Loucy (cell line): Measurements from ENCODE around the gene FAM156B.
A peak's percentile ranks its signal among the peaks of the same experiment; 100 is the strongest.
"Not testable (repeated sequence)": the region's sequence is repeated elsewhere in the genome, so short reads cannot be mapped to it uniquely, and the experiment has no call there.

Experiments
- H2AFZ ChIP-seq: fragments of 200-600 bp; sonication (generic); 2 replicates; pipeline ENCODE4 v1.6.0; 2016; ENCODE audit warnings: antibody characterized with exemption, mild to moderate bottlenecking, low read length, moderate library complexity
- H3F3A ChIP-seq: fragments of 200-600 bp; 2 replicates; pipeline ENCODE4 v1.6.0; 2016; ENCODE audit warnings: antibody characterized with exemption, low read depth, mild to moderate bottlenecking
- H3K27me3 ChIP-seq: fragments of 200-600 bp; sonication (generic); 2 replicates; pipeline ENCODE4 v1.6.1; 2014; ENCODE audit warnings: low read length, mild to moderate bottlenecking; ENCODE audit not compliant: insufficient read depth, poor library complexity, severe bottlenecking
- H3K36me3 ChIP-seq: fragments of 200-600 bp; sonication (generic); 2 replicates; pipeline ENCODE4 v1.6.1; 2016; ENCODE audit warnings: low read length; ENCODE audit not compliant: insufficient read depth
- H3K4me1 ChIP-seq: fragments of 200-600 bp; sonication (generic); 2 replicates; pipeline ENCODE4 v1.5.1; 2014; ENCODE audit warnings: low read length, mild to moderate bottlenecking; ENCODE audit not compliant: insufficient read depth, poor library complexity, severe bottlenecking
- H3K4me2 ChIP-seq: fragments of 200-600 bp; sonication (generic); 2 replicates; pipeline ENCODE4 v1.6.0; 2014; ENCODE audit warnings: antibody characterized with exemption, low read length, low read depth, mild to moderate bottlenecking; ENCODE audit not compliant: poor library complexity, severe bottlenecking
- H3K4me3 ChIP-seq: fragments of 200-600 bp; sonication (generic); 2 replicates; pipeline ENCODE4 v1.5.1; 2014; ENCODE audit warnings: low read length, mild to moderate bottlenecking, mixed read lengths; ENCODE audit not compliant: poor library complexity, severe bottlenecking
- H3K79me2 ChIP-seq: fragments of 200-600 bp; sonication (generic); 2 replicates; pipeline ENCODE4 v1.6.1; 2014; ENCODE audit warnings: low read length; ENCODE audit not compliant: insufficient read depth
- H3K9ac ChIP-seq: fragments of 200-600 bp; sonication (generic); 2 replicates; pipeline ENCODE4 v1.6.0; 2014; ENCODE audit warnings: mild to moderate bottlenecking, low read depth, low read length, moderate library complexity; ENCODE audit not compliant: poor library complexity, severe bottlenecking
- H3K9me2 ChIP-seq: fragments of 200-600 bp; sonication (generic); replicated peaks from 2 replicates; pipeline ENCODE4 v1.6.1; 2016; ENCODE audit warnings: low read depth, low read length, mixed read lengths
- H3K9me3 ChIP-seq: fragments of 200-600 bp; sonication (generic); 2 replicates; pipeline ENCODE4 v1.6.1; 2014; ENCODE audit warnings: mild to moderate bottlenecking, antibody characterized with exemption, low read length, low read depth; ENCODE audit not compliant: insufficient read depth
- H4K20me1 ChIP-seq: fragments of 200-600 bp; sonication (generic); 2 replicates; pipeline ENCODE4 v1.6.0; 2014; ENCODE audit warnings: antibody characterized with exemption, low read length, mild to moderate bottlenecking; ENCODE audit not compliant: insufficient read depth, poor library complexity, severe bottlenecking
- EZH2phosphoT487 ChIP-seq: fragments of 200-600 bp; IDR thresholded peaks from 2 replicates; pipeline ENCODE4 v1.6.1; 2018; ENCODE audit warnings: antibody characterized with exemption, mild to moderate bottlenecking, moderate library complexity, borderline replicate concordance
- TF ChIP-seq, protein P1 (sequence below): fragments of 200-600 bp; sonication (generic); conservative IDR thresholded peaks from 2 replicates; pipeline ENCODE4 v1.5.1; 2014; ENCODE audit warnings: mild to moderate bottlenecking, antibody characterized with exemption, low read length

Gene FAM156B

DNA sequence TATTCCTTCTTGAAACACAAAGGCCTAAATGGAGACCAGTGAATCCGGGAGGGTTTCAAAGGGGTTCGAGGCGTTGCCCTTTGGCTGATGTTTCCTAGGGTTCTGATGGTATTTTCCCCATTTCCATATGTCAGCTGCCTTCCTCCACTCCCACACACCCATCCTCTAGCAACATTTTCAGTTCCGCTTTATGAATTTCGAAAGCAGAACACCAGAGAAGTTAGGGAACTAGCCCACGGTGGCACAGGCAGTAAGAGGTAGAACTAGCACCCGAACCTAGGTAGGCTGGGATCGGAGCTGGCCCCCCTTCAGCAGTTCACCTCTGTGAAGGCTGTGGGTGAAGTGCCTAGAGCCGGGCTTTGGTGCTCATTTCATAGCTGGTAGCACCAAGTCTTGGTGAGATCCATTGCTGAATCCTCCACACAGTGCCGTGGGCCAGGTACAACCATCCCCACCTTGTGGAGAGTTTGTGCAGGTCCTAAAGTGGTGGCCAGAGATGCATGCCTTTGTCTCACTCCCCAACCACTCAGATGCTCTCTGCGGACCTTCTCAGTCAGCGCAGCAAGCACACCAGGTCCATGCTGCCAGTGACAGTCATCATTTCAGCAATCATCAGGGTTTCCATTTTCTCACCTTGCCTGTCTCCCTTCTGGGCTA lies 12.3 kb downstream of the FAM156B start:
- not testable (repeated sequence) for H3K9me2 ChIP-seq, H3K9ac ChIP-seq, H3K27me3 ChIP-seq, H3K36me3 ChIP-seq, H3F3A ChIP-seq, H3K4me2 ChIP-seq, H3K4me3 ChIP-seq, H4K20me1 ChIP-seq, H3K79me2 ChIP-seq, H3K4me1 ChIP-seq, H3K9me3 ChIP-seq, H2AFZ ChIP-seq

- not testable (repeated sequence) for H2AFZ ChIP-seq, H3K9me3 ChIP-seq, H4K20me1 ChIP-seq, H3K4me1 ChIP-seq, H3F3A ChIP-seq, H3K4me2 ChIP-seq, H3K9me2 ChIP-seq, H3K79me2 ChIP-seq, H3K36me3 ChIP-seq, H3K9ac ChIP-seq, H3K4me3 ChIP-seq, H3K27me3 ChIP-seq
Measured at GRCh38 chrX:52913681-52914080, 16.6 kb downstream of the FAM156B start.

DNA sequence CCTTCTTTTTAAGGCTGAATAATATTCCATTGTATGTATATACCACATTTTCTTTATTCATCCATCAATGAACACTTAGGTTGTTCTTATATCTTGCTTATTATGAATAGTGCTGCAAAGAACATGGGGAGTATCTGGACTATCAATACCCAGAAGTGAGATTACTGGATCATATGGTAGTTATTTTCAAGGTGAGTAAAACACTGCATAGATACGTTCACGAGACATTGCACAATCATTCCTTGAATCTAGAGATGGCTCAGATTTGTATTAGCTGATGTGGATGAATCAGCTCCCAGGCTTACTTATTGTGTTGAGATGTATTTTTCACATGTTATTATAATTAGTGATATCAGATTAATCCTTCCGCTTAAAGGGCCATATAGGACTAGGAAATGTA lies 17.6 kb downstream of the FAM156B start:
- H3K9ac ChIP-seq, H3K9me2 ChIP-seq, H3K9me3 ChIP-seq, H3K4me2 ChIP-seq, H3K4me3 ChIP-seq, H3K36me3 ChIP-seq, H3F3A ChIP-seq, H3K4me1 ChIP-seq, H3K27me3 ChIP-seq, H2AFZ ChIP-seq, H4K20me1 ChIP-seq, H3K79me2 ChIP-seq: not testable (repeated sequence)

- Histone ChIP-seq H3F3A (no peaks in the 10 kb centered on the region), H4K20me1 (no peaks in the 10 kb centered on the region), H3K4me1 (peaks cover 5% of the 10 kb centered on the region), H3K4me2 (peak overlapping the region; percentile 34), H3K9me3 (no peaks in the 10 kb centered on the region), H3K9me2 (no peaks in the 10 kb centered on the region), H3K9ac (no peak overlapping the region), H2AFZ (no peak overlapping the region), H3K27me3 (no peaks in the 10 kb centered on the region), H3K79me2 (no peaks in the 10 kb centered on the region), H3K4me3 (no peak overlapping the region), H3K36me3 (no peaks in the 10 kb centered on the region)
- no peak for TF ChIP-seq EZH2phosphoT487
- TF ChIP-seq, protein P1, sequence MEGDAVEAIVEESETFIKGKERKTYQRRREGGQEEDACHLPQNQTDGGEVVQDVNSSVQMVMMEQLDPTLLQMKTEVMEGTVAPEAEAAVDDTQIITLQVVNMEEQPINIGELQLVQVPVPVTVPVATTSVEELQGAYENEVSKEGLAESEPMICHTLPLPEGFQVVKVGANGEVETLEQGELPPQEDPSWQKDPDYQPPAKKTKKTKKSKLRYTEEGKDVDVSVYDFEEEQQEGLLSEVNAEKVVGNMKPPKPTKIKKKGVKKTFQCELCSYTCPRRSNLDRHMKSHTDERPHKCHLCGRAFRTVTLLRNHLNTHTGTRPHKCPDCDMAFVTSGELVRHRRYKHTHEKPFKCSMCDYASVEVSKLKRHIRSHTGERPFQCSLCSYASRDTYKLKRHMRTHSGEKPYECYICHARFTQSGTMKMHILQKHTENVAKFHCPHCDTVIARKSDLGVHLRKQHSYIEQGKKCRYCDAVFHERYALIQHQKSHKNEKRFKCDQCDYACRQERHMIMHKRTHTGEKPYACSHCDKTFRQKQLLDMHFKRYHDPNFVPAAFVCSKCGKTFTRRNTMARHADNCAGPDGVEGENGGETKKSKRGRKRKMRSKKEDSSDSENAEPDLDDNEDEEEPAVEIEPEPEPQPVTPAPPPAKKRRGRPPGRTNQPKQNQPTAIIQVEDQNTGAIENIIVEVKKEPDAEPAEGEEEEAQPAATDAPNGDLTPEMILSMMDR, result no peak
Measured at GRCh38 chrX:52923781-52924241, 26.7 kb downstream of the FAM156B start.

DNA sequence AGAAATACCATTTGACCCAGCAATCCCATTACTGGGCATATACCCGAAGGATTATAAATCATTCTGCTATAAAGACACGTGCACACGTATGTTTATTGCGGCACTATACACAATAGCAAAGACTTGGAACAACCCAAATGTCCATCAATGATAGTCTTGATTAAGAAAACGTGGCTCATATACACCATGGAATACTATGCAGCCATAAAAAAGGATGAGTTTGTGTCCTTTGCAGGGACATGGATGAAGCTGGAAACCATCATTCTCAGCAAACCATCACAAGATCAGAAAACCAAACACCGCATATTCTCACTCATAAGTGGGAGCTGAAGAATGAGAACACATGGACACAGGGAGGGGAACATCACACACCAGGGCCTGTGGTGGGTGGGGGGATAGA lies 33.1 kb downstream of the FAM156B start:
- H4K20me1 ChIP-seq, H3F3A ChIP-seq, H3K36me3 ChIP-seq, H3K79me2 ChIP-seq, H3K9ac ChIP-seq, H3K4me2 ChIP-seq, H3K9me2 ChIP-seq, H2AFZ ChIP-seq, H3K4me3 ChIP-seq, H3K4me1 ChIP-seq, H3K27me3 ChIP-seq, H3K9me3 ChIP-seq: not testable (repeated sequence)
